Thoracic aorta (tissue), 2 donors: ENCODE results near the gene SRD5A1. TPM values are rescaled to one million over a fixed set of nuclear protein-coding genes. Genes with fewer than 3 reads are reported as not detected.

Source experiments
- ATAC-seq: fragments of 150-250 bp; one replicate; pipeline ENCODE4 v1.8.0; 2017; ENCODE audit warnings: low read depth; ENCODE audit not compliant: insufficient number of reproducible peaks, low FRiP score
- DNase-seq: peaks from one replicate; pipeline ENCODE4 v3.0.0-alpha.2; 2020; ENCODE audit warnings: low spot score
- H3K27ac ChIP-seq, 2 donors: fragments of 200-600 bp; sonication (generic); 1 replicate in 1 of 2; 2 replicates in 1 of 2; pipeline ENCODE4 v1.5.1; 2016; ENCODE audit warnings: mild to moderate bottlenecking in 2 of 2, moderate library complexity in 2 of 2
- H3K27me3 ChIP-seq: fragments of 200-600 bp; sonication (generic); replicated peaks from 2 replicates; pipeline ENCODE4 v1.6.0; 2016; ENCODE audit warnings: mild to moderate bottlenecking; ENCODE audit not compliant: insufficient read depth
- H3K36me3 ChIP-seq: fragments of 200-600 bp; sonication (generic); one replicate; pipeline ENCODE4 v1.5.1; 2016
- H3K4me1 ChIP-seq, 2 donors: fragments of 200-600 bp; sonication (generic); 1 replicate in 1 of 2; 2 replicates in 1 of 2; pipeline versions ENCODE4 v1.5.1 to v1.6.0; 2016; ENCODE audit warnings: low read depth in 2 of 2, mild to moderate bottlenecking in 1 of 2; ENCODE audit not compliant: control insufficient read depth in 1 of 2
- H3K4me3 ChIP-seq: fragments of 200-600 bp; sonication (generic); 2 replicates; pipeline ENCODE4 v1.5.1; 2016; ENCODE audit warnings: mild to moderate bottlenecking
- H3K9me3 ChIP-seq: fragments of 200-600 bp; sonication (generic); 2 replicates; pipeline ENCODE4 v1.5.1; 2016
- CTCF ChIP-seq: fragments of 200-600 bp; sonication (generic); IDR thresholded peaks from one replicate; pipeline ENCODE4 v1.5.1; 2019; ENCODE audit warnings: antibody characterized with exemption
- total RNA-seq, 2 donors: library from RNA; depleted of rRNA; stranded (reverse); fragments of >200 nt; gene quantifications; one replicate each; pipeline versions ENCODE4 v1.1.0 to v1.2.3, GENCODE V29; 2016

The SRD5A1 gene
- total RNA-seq, 2 donors from 2014 or later = 7.6 to 8.5 TPM

GRCh38 chr5:6719417-6719816 lies 86.2 kb downstream of the SRD5A1 start:
- no peak for TF ChIP-seq CTCF
- ATAC-seq (no peak), DNase-seq (no peak)
- Histone ChIP-seq H3K4me1 (peaks cover 60 to 91% of the 10 kb centered on the region in 2 donors), H3K4me3 (no peak overlapping the region), H3K9me3 (no peaks in the 10 kb centered on the region), H3K27me3 (no peaks in the 10 kb centered on the region), H3K27ac (no peak overlapping the region), H3K36me3 (no peaks in the 10 kb centered on the region)

DNA sequence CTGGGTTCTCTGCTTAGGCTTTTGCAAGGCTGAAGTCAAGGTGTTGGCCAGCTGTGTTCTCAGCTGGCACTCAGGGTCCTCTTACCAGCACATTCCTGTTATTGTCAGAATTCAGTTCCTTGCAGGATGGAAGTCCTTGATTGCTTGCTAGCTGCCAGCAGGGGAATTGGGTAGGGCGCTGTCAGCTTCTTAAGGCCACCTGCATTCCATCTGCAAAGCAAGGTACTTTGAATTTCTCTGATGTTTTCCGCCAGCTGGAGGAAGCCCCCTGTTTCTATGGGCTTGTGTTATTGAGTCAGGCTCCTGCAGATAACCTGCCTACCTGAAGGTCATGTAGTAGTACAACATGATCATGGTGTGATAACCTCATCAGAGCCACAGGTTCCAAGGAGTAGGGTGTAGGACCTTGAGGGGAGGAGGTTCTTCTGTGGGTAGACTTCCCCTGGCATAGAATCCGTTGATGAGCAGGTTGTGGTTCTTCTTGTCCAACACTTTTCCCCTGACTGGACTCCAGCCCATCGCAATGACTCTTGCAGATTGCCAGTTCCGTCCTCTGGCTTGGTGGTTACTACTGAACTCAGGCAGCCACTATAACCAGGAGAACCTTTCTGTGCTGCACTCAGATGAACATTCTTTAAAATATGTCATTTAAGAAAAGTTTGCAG lies 86.8 kb downstream of the SRD5A1 start:
- DNase-seq = no peak
- TF ChIP-seq CTCF = no peak
- Histone ChIP-seq H3K27me3 (no peaks in the 10 kb centered on the region), H3K4me3 (no peak overlapping the region), H3K4me1 (peaks cover 60 to 97% of the 10 kb centered on the region in 2 donors), H3K36me3 (no peaks in the 10 kb centered on the region), H3K27ac (no peak overlapping the region), H3K9me3 (no peaks in the 10 kb centered on the region)
- no peak for ATAC-seq

- peaks cover 57 to 97% of the 10 kb centered on the region in 2 donors for H3K4me1 ChIP-seq
These were observed 87.3 kb downstream of the SRD5A1 start for GRCh38 chr5:6720561-6720921.

DNA sequence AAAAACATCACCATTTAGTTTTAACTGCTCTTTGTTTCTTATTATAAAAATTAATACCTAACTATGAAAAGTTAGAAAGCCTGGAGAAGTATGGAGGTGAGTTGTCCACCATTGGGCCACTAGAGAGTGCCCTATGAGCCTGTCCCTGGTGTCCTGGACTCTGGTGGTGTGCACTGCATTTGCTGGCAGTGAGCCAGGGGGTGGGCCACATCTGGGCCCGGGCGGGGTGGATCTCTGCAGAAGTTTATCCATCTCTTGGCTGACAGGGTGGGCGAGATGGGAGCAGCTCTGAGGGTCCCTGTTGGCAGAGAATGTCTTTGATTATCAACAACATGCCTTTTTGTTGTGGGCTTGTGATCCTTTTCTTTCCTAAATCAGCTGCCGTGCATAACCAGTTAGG lies 88.2 kb downstream of the SRD5A1 start:
- H3K27ac ChIP-seq = peak overlapping the region; percentile 37 to 71
- H3K36me3 ChIP-seq = no peaks in the 10 kb centered on the region
- no peak for ATAC-seq
- H3K9me3 ChIP-seq = no peaks in the 10 kb centered on the region
- no peaks in the 10 kb centered on the region for H3K27me3 ChIP-seq
- peaks cover 51 to 97% of the 10 kb centered on the region in 2 donors for H3K4me1 ChIP-seq
- H3K4me3 ChIP-seq = peak overlapping the region; percentile 67
- no peak for DNase-seq
- TF ChIP-seq CTCF = no peak

More at GRCh38 chr5:6720561-6720921, 87.3 kb downstream of the SRD5A1 start:
- TF ChIP-seq CTCF = no peak
- Histone ChIP-seq H3K9me3 (no peaks in the 10 kb centered on the region), H3K27me3 (no peaks in the 10 kb centered on the region), H3K4me3 (no peak overlapping the region), H3K36me3 (no peaks in the 10 kb centered on the region), H3K27ac (no peak overlapping the region)
- no peak for ATAC-seq
- DNase-seq = no peak

GRCh38 chr5:6722015-6722414 lies 88.8 kb downstream of the SRD5A1 start:
- Histone ChIP-seq H3K9me3 (no peaks in the 10 kb centered on the region), H3K27ac (peak overlapping the region; percentile 37 to 71), H3K4me3 (peak overlapping the region; percentile 67), H3K4me1 (peaks cover 45 to 97% of the 10 kb centered on the region in 2 donors), H3K36me3 (no peaks in the 10 kb centered on the region), H3K27me3 (no peaks in the 10 kb centered on the region)
- peak; percentile 45 for ATAC-seq
- TF ChIP-seq CTCF = no peak
- no peak for DNase-seq
